ENCODE data around the gene APH1A.
A peak's percentile ranks its signal among the peaks of the same experiment; 100 is the strongest.
"Not testable (repeated sequence)": the region's sequence is repeated elsewhere in the genome, so short reads cannot be mapped to it uniquely, and the experiment has no call there.

The APH1A gene

GRCh38 chr1:150234566-150235293 is 34.1 kb downstream of the APH1A start:
- peak; percentile 72 to 84 for DNase-seq (ENCODE audit: low read depth in 1 of 2, low spot score in 1 of 2)

GRCh38 chr1:150234309-150234565 is 34.6 kb downstream of the APH1A start:
- no peak for DNase-seq (ENCODE audit: low read depth in 1 of 2, low spot score in 1 of 2)

GRCh38 chr1:150233359-150234308 is 35.2 kb downstream of the APH1A start:
- peak in 1 of 2 donors; percentile 15 for DNase-seq (ENCODE audit: low read depth in 1 of 2, low spot score in 1 of 2)

GRCh38 chr1:150232921-150233320 is 35.9 kb downstream of the APH1A start:
- DNase-seq (ENCODE audit: low read depth in 1 of 2, low spot score in 1 of 2): not testable (repeated sequence)

GRCh38 chr1:150228246-150228645 is 40.6 kb downstream of the APH1A start:
- DNase-seq (ENCODE audit: low read depth in 1 of 2, low spot score in 1 of 2): not testable (repeated sequence)

GRCh38 chr1:150227228-150227627 is 41.6 kb downstream of the APH1A start:
- no peak for DNase-seq (ENCODE audit: low read depth in 1 of 2, low spot score in 1 of 2)

- DNase-seq (ENCODE audit: low read depth in 1 of 2, low spot score in 1 of 2): no peak
Observed at GRCh38 chr1:150226486-150226885, 42.3 kb downstream of the APH1A start.

GRCh38 chr1:150225546-150225945 is 43.3 kb downstream of the APH1A start:
- DNase-seq (ENCODE audit: low read depth in 1 of 2, low spot score in 1 of 2): no peak

GRCh38 chr1:150224983-150225382 is 43.8 kb downstream of the APH1A start:
- no peak for DNase-seq (ENCODE audit: low read depth in 1 of 2, low spot score in 1 of 2)

- no peak for DNase-seq (ENCODE audit: low read depth in 1 of 2, low spot score in 1 of 2)
Observed at GRCh38 chr1:150221552-150221951, 47.3 kb downstream of the APH1A start.

GRCh38 chr1:150215855-150216254 is 53.0 kb downstream of the APH1A start:
- not testable (repeated sequence) for DNase-seq (ENCODE audit: low read depth in 1 of 2, low spot score in 1 of 2)
